Measurements from ENCODE around the gene HSPB7. TPM values are rescaled to one million over a fixed set of nuclear protein-coding genes. Genes with fewer than 3 reads are reported as not detected.

The HSPB7 gene
- total and polyA plus RNA-seq, 10 donors, result 0.60 to 8.1 (median 2.4) TPM

DNA sequence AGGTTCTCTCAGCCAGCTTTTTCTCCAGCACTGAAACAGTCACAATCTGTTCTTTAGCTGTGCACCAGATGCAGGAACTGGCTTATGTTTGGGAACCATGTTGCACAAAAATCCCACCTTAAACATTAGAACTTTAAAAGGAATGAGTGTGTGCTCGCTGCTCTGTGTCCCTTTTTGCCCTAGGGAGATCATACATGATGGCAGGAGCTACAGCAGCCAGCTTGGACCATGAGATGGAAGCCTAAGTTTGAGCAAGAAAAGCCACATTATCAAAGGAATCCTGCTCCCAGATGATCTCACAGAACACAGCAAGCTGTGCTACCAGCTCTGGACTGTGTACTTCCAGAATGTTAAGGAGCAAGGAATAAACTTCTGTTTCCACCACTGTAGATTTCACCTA is 45.4 kb downstream of the HSPB7 start:
- TF ChIP-seq POLR2A (IDR thresholded peaks at IDR 0.05), result no peak
- intact Hi-C loops (cut with DNase I; ENCODE audit: low total_unique reads), result no loop called here

DNA sequence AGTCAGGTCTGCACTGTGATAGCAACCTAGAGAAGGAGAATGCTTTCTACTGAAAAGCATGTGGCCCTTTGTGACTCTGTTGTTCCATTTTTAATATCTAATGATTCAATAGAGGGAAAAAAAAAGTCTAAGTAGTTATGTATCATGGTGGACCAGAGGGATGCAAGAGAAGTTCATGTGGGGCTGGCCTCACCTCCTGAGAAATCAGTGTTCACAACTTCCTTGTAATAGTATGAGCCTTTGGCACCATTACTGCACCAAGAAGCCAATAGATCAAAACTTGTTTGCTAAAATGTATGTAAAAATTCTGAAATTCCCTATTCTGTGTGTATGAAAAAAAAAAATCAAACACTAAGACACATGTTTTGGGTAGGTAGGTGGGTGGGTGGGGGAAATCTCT is 46.9 kb downstream of the HSPB7 start:
- Histone ChIP-seq H3K4me1 (peaks cover 29 to 67% (median 55%) of the 10 kb centered on the region in 6 donors), H3K27me3 (replicated peaks in 1 of 7) (no peaks in the 10 kb centered on the region), H3K4me3 (no peak overlapping the region), H3K27ac (no peak overlapping the region), H3K36me3 (peaks cover 0 to 55% (median 28%) of the 10 kb centered on the region in 6 donors), H3K9me3 (no peaks in the 10 kb centered on the region)
- TF ChIP-seq, protein P1, sequence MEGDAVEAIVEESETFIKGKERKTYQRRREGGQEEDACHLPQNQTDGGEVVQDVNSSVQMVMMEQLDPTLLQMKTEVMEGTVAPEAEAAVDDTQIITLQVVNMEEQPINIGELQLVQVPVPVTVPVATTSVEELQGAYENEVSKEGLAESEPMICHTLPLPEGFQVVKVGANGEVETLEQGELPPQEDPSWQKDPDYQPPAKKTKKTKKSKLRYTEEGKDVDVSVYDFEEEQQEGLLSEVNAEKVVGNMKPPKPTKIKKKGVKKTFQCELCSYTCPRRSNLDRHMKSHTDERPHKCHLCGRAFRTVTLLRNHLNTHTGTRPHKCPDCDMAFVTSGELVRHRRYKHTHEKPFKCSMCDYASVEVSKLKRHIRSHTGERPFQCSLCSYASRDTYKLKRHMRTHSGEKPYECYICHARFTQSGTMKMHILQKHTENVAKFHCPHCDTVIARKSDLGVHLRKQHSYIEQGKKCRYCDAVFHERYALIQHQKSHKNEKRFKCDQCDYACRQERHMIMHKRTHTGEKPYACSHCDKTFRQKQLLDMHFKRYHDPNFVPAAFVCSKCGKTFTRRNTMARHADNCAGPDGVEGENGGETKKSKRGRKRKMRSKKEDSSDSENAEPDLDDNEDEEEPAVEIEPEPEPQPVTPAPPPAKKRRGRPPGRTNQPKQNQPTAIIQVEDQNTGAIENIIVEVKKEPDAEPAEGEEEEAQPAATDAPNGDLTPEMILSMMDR (IDR thresholded peaks at IDR 0.05 in 8 of 11, conservative IDR thresholded peaks at IDR 0.05 in 3 of 11), result no peak
- intact Hi-C loops (cut with DNase I; ENCODE audit: low total_unique reads), result no loop called here
- DNase-seq, result no peak

More for the DNA sequence above, 45.4 kb downstream of the HSPB7 start:
- Histone ChIP-seq H3K36me3 (peaks cover 0 to 55% (median 28%) of the 10 kb centered on the region in 6 donors), H3K27me3 (replicated peaks in 1 of 7) (no peaks in the 10 kb centered on the region), H3K27ac (no peak overlapping the region), H3K9me3 (no peaks in the 10 kb centered on the region), H3K4me1 (peaks cover 18 to 61% (median 49%) of the 10 kb centered on the region in 6 donors), H3K4me3 (no peak overlapping the region)
- no peak for DNase-seq
- 90 to 100% (median 96%) methylated on average over 1 of the region's 1 CpG for WGBS, 5 donors

DNA sequence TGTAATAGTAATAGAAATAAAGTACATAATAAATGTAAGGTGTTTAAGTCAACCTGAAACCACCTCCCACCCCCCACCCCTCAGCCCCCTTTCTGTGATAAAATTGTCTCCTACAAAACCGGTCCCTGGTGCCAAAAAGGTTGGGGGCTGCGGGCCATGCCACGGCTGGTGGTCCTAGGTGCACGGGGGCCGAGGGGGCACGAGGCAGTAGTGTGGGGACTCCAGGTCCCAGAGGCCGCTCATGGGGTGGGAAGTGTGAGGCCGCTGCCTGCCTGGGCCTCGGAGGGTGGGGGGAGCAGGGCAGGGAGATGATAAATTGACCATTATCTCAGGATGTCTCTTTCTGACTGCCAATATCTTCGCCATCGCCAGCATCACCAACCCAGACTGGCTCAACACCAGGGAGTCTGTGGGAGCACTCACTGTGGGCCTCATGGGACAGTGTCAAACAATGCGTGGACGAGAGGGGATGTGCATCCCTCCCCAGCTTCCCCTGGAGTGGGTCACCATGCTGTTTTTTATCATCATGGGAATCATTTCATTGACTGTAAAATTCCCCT is 48.4 kb downstream of the HSPB7 start:
- Histone ChIP-seq H3K4me1 (peaks cover 34 to 71% (median 59%) of the 10 kb centered on the region in 6 donors), H3K27me3 (replicated peaks in 1 of 7) (no peaks in the 10 kb centered on the region), H3K9me3 (no peaks in the 10 kb centered on the region), H3K4me3 (no peak overlapping the region), H3K27ac (no peak overlapping the region), H3K36me3 (peaks cover 0 to 55% (median 28%) of the 10 kb centered on the region in 6 donors)
- 89 to 97% (median 96%) methylated on average over 12 to 13 of the region's 13 CpGs for WGBS, 5 donors
- no peak for DNase-seq
- no peak for TF ChIP-seq POLR2A (IDR thresholded peaks at IDR 0.05)
- peak in 1 of 3 donors; percentile 23 for TF ChIP-seq POLR2AphosphoS5 (IDR thresholded peaks at IDR 0.05)
- intact Hi-C loops (cut with DNase I; ENCODE audit: low total_unique reads), result no loop called here

DNA sequence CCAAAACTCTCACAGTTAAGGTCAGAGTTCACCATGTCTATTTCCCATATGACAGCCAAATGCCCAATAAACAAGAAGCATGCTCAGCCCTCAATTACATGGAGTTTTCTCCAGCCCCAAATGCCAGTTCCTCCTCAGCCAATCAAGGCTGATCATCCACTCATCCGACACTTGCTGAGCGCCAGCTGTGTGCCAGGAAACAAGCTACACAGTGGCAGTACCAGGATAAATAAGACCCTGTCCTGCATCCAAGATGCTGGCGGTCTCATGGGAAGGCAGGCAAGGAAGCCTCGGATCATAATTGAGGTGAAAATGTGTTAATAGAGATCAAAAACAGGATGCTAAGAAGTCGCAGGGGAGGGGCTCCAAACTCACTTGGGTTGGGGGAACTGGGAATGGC is 49.7 kb downstream of the HSPB7 start:
- no peak overlapping the region for H3K4me3 ChIP-seq
- TF ChIP-seq POLR2A (IDR thresholded peaks at IDR 0.05) (no peak), POLR2AphosphoS5 (IDR thresholded peaks at IDR 0.05) (no peak)
- TF ChIP-seq, protein P1 (IDR thresholded peaks at IDR 0.05 in 8 of 11, conservative IDR thresholded peaks at IDR 0.05 in 3 of 11), result no peak
- no peaks in the 10 kb centered on the region for H3K27me3 ChIP-seq (replicated peaks in 1 of 7)
- 87 to 93% (median 88%) methylated on average over 5 of the region's 5 CpGs for WGBS, 5 donors
- no peak for DNase-seq
- peaks cover 42 to 71% (median 59%) of the 10 kb centered on the region in 6 donors for H3K4me1 ChIP-seq
- H3K9me3 ChIP-seq, result no peaks in the 10 kb centered on the region
- H3K27ac ChIP-seq, result peak overlapping the region in 1 of 8 donors; percentile 7
- intact Hi-C loops (cut with DNase I; ENCODE audit: low total_unique reads), result no loop called here
- H3K36me3 ChIP-seq, result peaks cover 0 to 53% (median 28%) of the 10 kb centered on the region in 6 donors

DNA sequence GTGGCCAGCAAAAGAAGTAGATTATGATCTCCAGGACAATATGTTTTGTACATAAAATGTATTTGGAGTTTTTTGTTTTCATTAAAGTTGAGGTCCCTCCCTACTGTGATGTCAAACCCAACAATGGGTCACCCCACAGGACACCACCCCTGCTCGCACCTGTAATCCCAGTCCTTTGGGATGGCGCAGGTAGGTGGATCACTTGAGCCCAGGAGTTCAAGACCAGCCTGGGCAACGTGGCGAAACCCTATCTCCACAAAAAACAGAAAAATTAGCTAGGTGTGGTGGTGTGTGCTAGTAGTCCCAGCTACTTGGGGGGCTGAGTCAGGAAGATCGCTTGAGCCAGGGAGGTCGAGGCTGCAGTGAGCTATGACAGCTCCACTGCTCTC is 50.9 kb downstream of the HSPB7 start:
- Histone ChIP-seq H3K36me3 (peaks cover 0 to 41% (median 18%) of the 10 kb centered on the region in 6 donors), H3K4me3 (no peak overlapping the region), H3K9me3 (no peaks in the 10 kb centered on the region), H3K27ac (peak overlapping the region in 7 of 8 donors; percentile 14 to 84 (median 78)), H3K4me1 (peaks cover 51 to 75% (median 67%) of the 10 kb centered on the region in 6 donors), H3K27me3 (replicated peaks in 1 of 7) (no peaks in the 10 kb centered on the region)
- WGBS, 5 donors, result 93 to 98% (median 97%) methylated on average over 6 of the region's 6 CpGs
- DNase-seq, result no peak
- intact Hi-C loops (cut with DNase I; ENCODE audit: low total_unique reads), result no loop called here
- TF ChIP-seq, protein P1 (IDR thresholded peaks at IDR 0.05 in 8 of 11, conservative IDR thresholded peaks at IDR 0.05 in 3 of 11), result no peak
- TF ChIP-seq POLR2AphosphoS5 (IDR thresholded peaks at IDR 0.05) (no peak), POLR2A (IDR thresholded peaks at IDR 0.05) (no peak)

Data from spleen (tissue), 11 donors.